ENCODE results near the gene GALNT2. TPM values are rescaled to one million over a fixed set of nuclear protein-coding genes. Genes with fewer than 3 reads are reported as not detected.

Gene GALNT2
- total and polyA plus RNA-seq, 12 donors, result 22.3 to 220 (median 85.7) TPM

DNA sequence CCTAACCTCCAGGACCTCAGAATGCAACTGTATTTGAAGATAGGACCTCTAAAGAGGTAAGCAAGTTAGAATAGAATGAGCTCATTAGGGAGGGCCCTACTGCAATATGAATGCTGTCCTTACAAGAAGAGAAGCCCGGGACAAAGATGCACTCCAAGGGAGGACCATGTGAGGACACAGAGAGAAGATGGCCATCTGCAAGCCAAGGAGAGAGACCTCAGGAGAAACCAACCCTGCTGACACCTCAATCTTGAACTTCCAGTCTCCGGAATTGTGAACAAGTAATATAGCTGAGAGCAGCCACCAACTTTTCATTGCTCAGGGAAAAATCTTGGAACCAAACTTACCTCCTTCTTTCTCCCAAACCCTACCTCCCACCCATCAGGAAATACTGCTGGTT lies 15.0 kb upstream of the GALNT2 start:
- Histone ChIP-seq H3K4me1 (replicated peaks in 1 of 2) (no peaks in the 10 kb centered on the region), H3K36me3 (replicated peaks in 1 of 2) (no peaks in the 10 kb centered on the region), H3K9me3 (replicated peaks in 1 of 3) (no peaks in the 10 kb centered on the region), H3K27me3 (no peaks in the 10 kb centered on the region), H3K4me3 (no peak overlapping the region), H3K27ac (no peak overlapping the region)
- WGBS, 4 donors, result 88 to 100% (median 99%) methylated on average over 2 of the region's 2 CpGs
- intact Hi-C loops (cut with DNase I), result loop anchor here in 1 of 2 donors (10.0 kb wide), 1 partner anchor 377 kb away; no protein-coding TSS in a partner anchor
- no peak for DNase-seq
- TF ChIP-seq, protein P1, sequence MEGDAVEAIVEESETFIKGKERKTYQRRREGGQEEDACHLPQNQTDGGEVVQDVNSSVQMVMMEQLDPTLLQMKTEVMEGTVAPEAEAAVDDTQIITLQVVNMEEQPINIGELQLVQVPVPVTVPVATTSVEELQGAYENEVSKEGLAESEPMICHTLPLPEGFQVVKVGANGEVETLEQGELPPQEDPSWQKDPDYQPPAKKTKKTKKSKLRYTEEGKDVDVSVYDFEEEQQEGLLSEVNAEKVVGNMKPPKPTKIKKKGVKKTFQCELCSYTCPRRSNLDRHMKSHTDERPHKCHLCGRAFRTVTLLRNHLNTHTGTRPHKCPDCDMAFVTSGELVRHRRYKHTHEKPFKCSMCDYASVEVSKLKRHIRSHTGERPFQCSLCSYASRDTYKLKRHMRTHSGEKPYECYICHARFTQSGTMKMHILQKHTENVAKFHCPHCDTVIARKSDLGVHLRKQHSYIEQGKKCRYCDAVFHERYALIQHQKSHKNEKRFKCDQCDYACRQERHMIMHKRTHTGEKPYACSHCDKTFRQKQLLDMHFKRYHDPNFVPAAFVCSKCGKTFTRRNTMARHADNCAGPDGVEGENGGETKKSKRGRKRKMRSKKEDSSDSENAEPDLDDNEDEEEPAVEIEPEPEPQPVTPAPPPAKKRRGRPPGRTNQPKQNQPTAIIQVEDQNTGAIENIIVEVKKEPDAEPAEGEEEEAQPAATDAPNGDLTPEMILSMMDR (IDR thresholded peaks at IDR 0.05), result no peak
- TF ChIP-seq POLR2A (IDR thresholded peaks at IDR 0.05), result no peak

DNA sequence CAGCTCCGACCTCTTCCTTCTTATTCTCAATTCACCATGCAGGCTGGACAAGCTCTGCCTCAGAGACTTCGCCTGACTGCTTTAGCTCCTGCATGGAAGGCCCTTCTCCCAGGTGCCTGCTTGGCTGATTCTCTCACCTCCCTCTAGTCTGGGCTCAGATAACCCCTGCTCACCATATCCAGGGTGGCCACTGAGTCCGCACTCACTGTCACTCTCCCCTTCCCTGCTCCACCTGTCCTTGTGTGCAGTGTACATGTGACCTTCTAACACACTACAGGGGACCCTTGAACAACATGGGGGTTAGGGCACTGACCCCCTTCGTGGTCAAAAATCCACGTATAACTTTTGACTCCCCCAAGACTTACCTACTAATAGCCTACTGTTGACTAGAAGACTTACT lies 14.4 kb upstream of the GALNT2 start:
- TF ChIP-seq, protein P1 (IDR thresholded peaks at IDR 0.05), result no peak
- TF ChIP-seq POLR2A (IDR thresholded peaks at IDR 0.05), result no peak
- H3K27me3 ChIP-seq, result no peaks in the 10 kb centered on the region
- intact Hi-C loops (cut with DNase I), result loop anchor here in 1 of 2 donors (10.0 kb wide), 1 partner anchor 378 kb away; no protein-coding TSS in a partner anchor
- 86 to 93% (median 90%) methylated on average over 5 of the region's 5 CpGs for WGBS, 4 donors
- DNase-seq, result no peak
- no peaks in the 10 kb centered on the region for H3K4me1 ChIP-seq (replicated peaks in 1 of 2)
- H3K9me3 ChIP-seq (replicated peaks in 1 of 3), result no peaks in the 10 kb centered on the region
- H3K4me3 ChIP-seq, result no peak overlapping the region
- H3K36me3 ChIP-seq (replicated peaks in 1 of 2), result no peaks in the 10 kb centered on the region
- no peak overlapping the region for H3K27ac ChIP-seq

DNA sequence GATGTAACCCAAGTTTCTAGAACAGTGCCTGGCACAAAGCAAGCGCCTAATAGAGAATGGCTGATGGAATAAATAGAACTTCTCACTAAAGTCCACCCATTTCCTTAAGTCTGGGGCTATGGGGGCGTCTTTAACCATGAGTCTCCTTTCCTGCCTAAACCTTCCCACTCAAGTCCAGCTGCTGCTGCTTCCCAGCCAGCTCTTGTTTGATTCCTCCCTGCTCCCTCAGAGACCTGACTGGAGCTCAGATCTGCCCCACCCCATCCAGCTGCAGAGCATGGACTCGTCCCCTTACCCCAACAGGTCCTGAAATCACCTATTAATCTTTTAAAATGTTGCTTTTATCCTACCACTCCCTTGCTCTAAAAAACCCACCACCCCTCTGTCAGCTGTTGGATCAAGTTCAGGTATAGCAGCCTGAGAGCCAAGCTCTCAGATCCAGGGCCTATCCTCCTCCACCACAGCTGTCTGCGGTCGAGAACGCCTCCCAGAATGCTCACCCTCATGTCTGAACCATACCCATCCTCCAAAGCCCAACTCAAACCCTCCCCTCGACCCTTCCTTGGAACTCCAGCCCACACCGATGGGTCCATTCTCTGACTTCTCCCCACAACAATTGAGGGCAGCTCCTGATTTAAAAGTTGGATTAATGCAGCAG lies 12.8 kb upstream of the GALNT2 start:
- peaks cover 0 to 2% of the 10 kb centered on the region in 2 donors for H3K4me1 ChIP-seq (replicated peaks in 1 of 2)
- H3K4me3 ChIP-seq, result no peak overlapping the region
- no peaks in the 10 kb centered on the region for H3K36me3 ChIP-seq (replicated peaks in 1 of 2)
- H3K27me3 ChIP-seq, result no peaks in the 10 kb centered on the region
- 79 to 95% (median 85%) methylated on average over 8 of the region's 8 CpGs for WGBS, 4 donors
- DNase-seq, result no peak
- intact Hi-C loops (cut with DNase I), result loop anchor here in 1 of 2 donors (10.0 kb wide), 1 partner anchor 379 kb away; no protein-coding TSS in a partner anchor
- no peaks in the 10 kb centered on the region for H3K9me3 ChIP-seq (replicated peaks in 1 of 3)
- no peak overlapping the region for H3K27ac ChIP-seq
- no peak for TF ChIP-seq POLR2A (IDR thresholded peaks at IDR 0.05)
- TF ChIP-seq, protein P1 (IDR thresholded peaks at IDR 0.05), result no peak

DNA sequence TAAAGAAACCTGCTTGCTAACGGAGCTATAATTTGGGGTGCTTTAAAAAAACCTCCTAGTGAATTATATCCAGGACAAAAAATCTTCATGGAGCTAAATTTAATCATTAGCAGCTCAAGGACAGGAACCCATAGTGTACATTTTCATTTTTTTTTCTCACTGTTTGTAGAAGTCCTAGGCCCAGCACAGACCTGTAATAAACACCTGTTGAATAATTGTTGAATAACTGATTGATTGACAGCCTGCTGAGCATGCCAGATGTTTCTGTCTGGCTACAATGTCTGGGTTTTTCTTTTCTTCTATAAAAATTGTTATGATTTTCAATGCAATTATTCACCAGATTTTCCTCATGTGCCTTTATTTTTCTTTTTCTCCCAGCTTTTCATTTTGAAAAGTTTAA lies 10.9 kb upstream of the GALNT2 start:
- Histone ChIP-seq H3K27me3 (no peaks in the 10 kb centered on the region), H3K27ac (no peak overlapping the region), H3K36me3 (replicated peaks in 1 of 2) (no peaks in the 10 kb centered on the region), H3K9me3 (replicated peaks in 1 of 3) (no peaks in the 10 kb centered on the region), H3K4me3 (no peak overlapping the region), H3K4me1 (replicated peaks in 1 of 2) (peaks cover 0 to 10% of the 10 kb centered on the region in 2 donors)
- intact Hi-C loops (cut with DNase I), result loop anchor here in 1 of 2 donors (10.0 kb wide), 1 partner anchor 381 kb away; no protein-coding TSS in a partner anchor
- no peak for DNase-seq
- 85 to 91% (median 87%) methylated on average over 1 of the region's 1 CpG for WGBS, 4 donors
- no peak for TF ChIP-seq POLR2A (IDR thresholded peaks at IDR 0.05)
- TF ChIP-seq, protein P1 (IDR thresholded peaks at IDR 0.05), result no peak

Data from adrenal gland (tissue), 12 donors.